Muscle of arm (tissue), 14 donors: ENCODE measurements around the gene UPK2. TPM values are rescaled to one million over a fixed set of nuclear protein-coding genes. Genes with fewer than 3 reads are reported as not detected.
A peak's percentile ranks its signal among the peaks of the same experiment; 100 is the strongest.

ENCODE experiments used
- DNase-seq: peaks from one replicate; pipeline ENCODE4 v3.0.0-alpha.2; 2013
- long read RNA-seq, 11 donors: transcript quantifications; one replicate each; lab custom pipeline, GENCODE V29; 2026
- polyA plus RNA-seq, 12 donors: library from polyadenylated mRNA; unstranded; fragments of 120-200 nt; gene quantifications; one replicate each; pipeline ENCODE4 v1.2.1, GENCODE V29; 2013; ENCODE audit not compliant: insufficient read length in 12 of 12

UPK2 gene
- polyA plus RNA-seq, result 1 to 10 TPM in 7 of 12 donors, under 1 TPM in 3, not detected in 2; 0.81 to 7.4 (median 1.1) TPM
- long read RNA-seq, donor 1, partial matches to known transcripts, result 8 of 8 reads
- long read RNA-seq, donor 1, other reads (novel, unspliced or antisense), result 0 of 8 reads
- long read RNA-seq, donor 2, result 0 reads
- long read RNA-seq, donor 3, partial matches to known transcripts, result 3,284 of 3,425 reads
- long read RNA-seq, donor 3, other reads (novel, unspliced or antisense), result 141 of 3,425 reads
- long read RNA-seq, donor 4, result 0 reads
- long read RNA-seq, donor 5, result 0 reads
- long read RNA-seq, donor 6, result 0 reads
- long read RNA-seq, donor 7, result 0 reads
- long read RNA-seq, donor 8, result 0 reads
- long read RNA-seq, donor 9, result 0 reads
- long read RNA-seq, donor 10, result 0 reads
- long read RNA-seq, donor 11, result 0 reads

- DNase-seq, result peak; percentile 84
Observed at GRCh38 chr11:118956094-118956846, at the start of gene UPK2. TSS of gene UPK2 (plus strand) at chr11:118956298. CDS start at chr11:118956351, 53 bp downstream.

- peak; percentile 84 for DNase-seq
Observed at GRCh38 chr11:118907051-118908042, 48.8 kb upstream of the UPK2 start.

GRCh38 chr11:118908264-118908663, 47.8 kb upstream of the UPK2 start:
- DNase-seq, result no peak

- DNase-seq, result peak; percentile 95
Observed at GRCh38 chr11:118908901-118909618, 47.0 kb upstream of the UPK2 start.

GRCh38 chr11:118909619-118910308, 46.3 kb upstream of the UPK2 start:
- no peak for DNase-seq

- DNase-seq, result peak; percentile 65
Observed at GRCh38 chr11:118910309-118911112, 45.6 kb upstream of the UPK2 start.

- no peak for DNase-seq
Observed at GRCh38 chr11:118911113-118911879, 44.8 kb upstream of the UPK2 start.

- no peak for DNase-seq
Observed at GRCh38 chr11:118911880-118912741, 44.0 kb upstream of the UPK2 start.

- DNase-seq, result no peak
Observed at GRCh38 chr11:118912742-118913410, 43.2 kb upstream of the UPK2 start.

- DNase-seq, result no peak
Observed at GRCh38 chr11:118913411-118914125, 42.5 kb upstream of the UPK2 start.

GRCh38 chr11:118914178-118914918, 41.8 kb upstream of the UPK2 start:
- DNase-seq, result no peak

GRCh38 chr11:118914987-118915386, 41.1 kb upstream of the UPK2 start:
- no peak for DNase-seq

- DNase-seq, result no peak
Observed at GRCh38 chr11:118915396-118915795, 40.7 kb upstream of the UPK2 start.

GRCh38 chr11:118915941-118916841, 39.9 kb upstream of the UPK2 start:
- no peak for DNase-seq
